DMS 273 treated with DMSO at 0.1 percent for 48 hours (cell line): Measurements from ENCODE around the gene B4GALT5.
"Not testable (repeated sequence)": the region's sequence is repeated elsewhere in the genome, so short reads cannot be mapped to it uniquely, and the experiment has no call there.

Experiments
- DNase-seq: peaks from one replicate; lab custom pipeline; 2025; lab: John Stamatoyannopoulos, UW

Gene B4GALT5

GRCh38 chr20:49713753-49714712 is at the start of gene B4GALT5:
Gene B4GALT5 (minus strand): TSS chr20:49713878. CDS start chr20:49713690, 188 bp downstream.
- peak; percentile 48 for DNase-seq

- DNase-seq: no peak
These were observed 49.5 kb upstream of the B4GALT5 start for GRCh38 chr20:49762940-49763766.

- DNase-seq: not testable (repeated sequence)
These were observed 48.2 kb upstream of the B4GALT5 start for GRCh38 chr20:49761888-49762287.

GRCh38 chr20:49759266-49759950 is 45.7 kb upstream of the B4GALT5 start:
- no peak for DNase-seq

- no peak for DNase-seq
These were observed 45.1 kb upstream of the B4GALT5 start for GRCh38 chr20:49758781-49759180.

GRCh38 chr20:49757597-49757996 is 43.9 kb upstream of the B4GALT5 start:
- DNase-seq: no peak

GRCh38 chr20:49756241-49756640 is 42.6 kb upstream of the B4GALT5 start:
- DNase-seq: no peak

GRCh38 chr20:49754596-49754995 is 40.9 kb upstream of the B4GALT5 start:
- no peak for DNase-seq

- DNase-seq: no peak
These were observed 39.5 kb upstream of the B4GALT5 start for GRCh38 chr20:49753133-49753532.

- DNase-seq: no peak
These were observed 38.7 kb upstream of the B4GALT5 start for GRCh38 chr20:49752201-49752903.

- no peak for DNase-seq
These were observed 37.7 kb upstream of the B4GALT5 start for GRCh38 chr20:49751397-49751736.

GRCh38 chr20:49750611-49751396 is 37.1 kb upstream of the B4GALT5 start:
- DNase-seq: no peak

- no peak for DNase-seq
These were observed 35.9 kb upstream of the B4GALT5 start for GRCh38 chr20:49749625-49750024.

GRCh38 chr20:49748525-49748838 is 34.8 kb upstream of the B4GALT5 start:
- no peak for DNase-seq

- DNase-seq: no peak
These were observed 34.2 kb upstream of the B4GALT5 start for GRCh38 chr20:49747707-49748524.

GRCh38 chr20:49742948-49743347 is 29.3 kb upstream of the B4GALT5 start:
- DNase-seq: no peak

- no peak for DNase-seq
These were observed 28.3 kb upstream of the B4GALT5 start for GRCh38 chr20:49741977-49742376.

GRCh38 chr20:49740807-49741206 is 27.1 kb upstream of the B4GALT5 start:
- no peak for DNase-seq

GRCh38 chr20:49739042-49739441 is 25.4 kb upstream of the B4GALT5 start:
- no peak for DNase-seq

- no peak for DNase-seq
These were observed 23.6 kb upstream of the B4GALT5 start for GRCh38 chr20:49737260-49737659.
